ENCODE data around the gene MAPKAP1. TPM values are rescaled to one million over a fixed set of nuclear protein-coding genes. Genes with fewer than 3 reads are reported as not detected.
A peak's percentile ranks its signal among the peaks of the same experiment; 100 is the strongest.

The MAPKAP1 gene
- total and polyA plus RNA-seq, 8 donors: 49.5 to 89.5 (median 56.2) TPM

DNA sequence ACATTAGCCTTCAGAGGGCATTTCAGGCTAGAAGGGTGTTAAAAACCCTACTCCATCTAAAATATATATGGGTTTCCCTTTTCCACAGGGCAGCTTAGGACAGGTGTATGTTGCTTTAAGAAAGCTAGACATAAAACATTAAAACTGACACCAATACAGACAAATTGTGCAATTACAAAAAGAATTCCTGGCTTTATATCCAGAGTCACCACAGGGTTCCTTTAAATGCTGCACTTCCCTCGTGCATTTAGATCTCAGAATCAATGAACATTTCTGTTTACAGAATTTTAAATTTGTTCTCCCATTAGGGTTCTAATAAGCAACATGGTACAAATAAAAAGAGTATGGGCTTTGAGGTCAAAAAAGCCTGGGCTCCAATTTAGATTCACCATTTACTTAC is 170.2 kb downstream of the MAPKAP1 start:
- Histone ChIP-seq H3K9me3 (no peaks in the 10 kb centered on the region), H3K36me3 (peaks cover 0 to 17% of the 10 kb centered on the region in 2 donors), H3K4me1 (peaks cover 17 to 23% of the 10 kb centered on the region in 2 donors), H3K27ac (peak overlapping the region in 1 of 2 donors; percentile 78), H3K4me3 (no peak overlapping the region), H3K27me3 (no peaks in the 10 kb centered on the region)
- TF ChIP-seq, protein P1, sequence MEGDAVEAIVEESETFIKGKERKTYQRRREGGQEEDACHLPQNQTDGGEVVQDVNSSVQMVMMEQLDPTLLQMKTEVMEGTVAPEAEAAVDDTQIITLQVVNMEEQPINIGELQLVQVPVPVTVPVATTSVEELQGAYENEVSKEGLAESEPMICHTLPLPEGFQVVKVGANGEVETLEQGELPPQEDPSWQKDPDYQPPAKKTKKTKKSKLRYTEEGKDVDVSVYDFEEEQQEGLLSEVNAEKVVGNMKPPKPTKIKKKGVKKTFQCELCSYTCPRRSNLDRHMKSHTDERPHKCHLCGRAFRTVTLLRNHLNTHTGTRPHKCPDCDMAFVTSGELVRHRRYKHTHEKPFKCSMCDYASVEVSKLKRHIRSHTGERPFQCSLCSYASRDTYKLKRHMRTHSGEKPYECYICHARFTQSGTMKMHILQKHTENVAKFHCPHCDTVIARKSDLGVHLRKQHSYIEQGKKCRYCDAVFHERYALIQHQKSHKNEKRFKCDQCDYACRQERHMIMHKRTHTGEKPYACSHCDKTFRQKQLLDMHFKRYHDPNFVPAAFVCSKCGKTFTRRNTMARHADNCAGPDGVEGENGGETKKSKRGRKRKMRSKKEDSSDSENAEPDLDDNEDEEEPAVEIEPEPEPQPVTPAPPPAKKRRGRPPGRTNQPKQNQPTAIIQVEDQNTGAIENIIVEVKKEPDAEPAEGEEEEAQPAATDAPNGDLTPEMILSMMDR (IDR thresholded peaks at IDR 0.05): no peak
- DNase-seq (no peak), ATAC-seq (no peak)
- intact Hi-C loops (cut with DNase I): no loop called here

DNA sequence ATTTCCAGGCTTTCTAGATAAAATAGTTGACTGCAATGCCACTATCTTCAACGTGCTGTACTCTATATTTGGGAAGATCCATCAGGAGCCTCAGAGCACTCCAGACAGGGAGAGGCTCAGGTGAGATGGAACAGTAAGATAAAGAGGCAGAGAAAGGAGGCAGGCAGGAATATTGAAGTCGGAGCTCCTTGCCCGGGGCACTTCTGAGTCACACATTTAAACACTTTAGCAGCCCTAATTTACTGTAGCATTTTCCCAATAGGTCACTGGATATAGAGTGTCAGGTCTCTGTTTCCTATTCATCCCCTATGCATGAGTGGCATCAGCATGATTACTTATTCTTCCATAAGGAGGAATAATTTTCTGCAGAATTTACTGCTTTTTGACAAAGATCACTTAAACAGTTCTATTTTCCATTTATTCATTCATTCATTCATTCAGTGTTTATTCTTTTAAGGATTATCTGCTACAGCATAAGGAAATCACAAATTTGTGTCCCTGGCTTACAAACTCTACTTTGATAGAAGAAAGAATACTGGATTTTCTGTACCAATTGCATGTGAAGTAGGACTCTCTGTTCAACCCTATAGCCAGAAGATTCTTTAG is 170.7 kb downstream of the MAPKAP1 start:
- Histone ChIP-seq H3K9me3 (no peaks in the 10 kb centered on the region), H3K4me1 (peaks cover 17 to 23% of the 10 kb centered on the region in 2 donors), H3K27ac (no peak overlapping the region), H3K27me3 (no peaks in the 10 kb centered on the region), H3K36me3 (peaks cover 0 to 12% of the 10 kb centered on the region in 2 donors), H3K4me3 (no peak overlapping the region)
- DNase-seq (no peak), ATAC-seq (peak; percentile 44)
- TF ChIP-seq, protein P1 (IDR thresholded peaks at IDR 0.05): no peak
- intact Hi-C loops (cut with DNase I): no loop called here

DNA sequence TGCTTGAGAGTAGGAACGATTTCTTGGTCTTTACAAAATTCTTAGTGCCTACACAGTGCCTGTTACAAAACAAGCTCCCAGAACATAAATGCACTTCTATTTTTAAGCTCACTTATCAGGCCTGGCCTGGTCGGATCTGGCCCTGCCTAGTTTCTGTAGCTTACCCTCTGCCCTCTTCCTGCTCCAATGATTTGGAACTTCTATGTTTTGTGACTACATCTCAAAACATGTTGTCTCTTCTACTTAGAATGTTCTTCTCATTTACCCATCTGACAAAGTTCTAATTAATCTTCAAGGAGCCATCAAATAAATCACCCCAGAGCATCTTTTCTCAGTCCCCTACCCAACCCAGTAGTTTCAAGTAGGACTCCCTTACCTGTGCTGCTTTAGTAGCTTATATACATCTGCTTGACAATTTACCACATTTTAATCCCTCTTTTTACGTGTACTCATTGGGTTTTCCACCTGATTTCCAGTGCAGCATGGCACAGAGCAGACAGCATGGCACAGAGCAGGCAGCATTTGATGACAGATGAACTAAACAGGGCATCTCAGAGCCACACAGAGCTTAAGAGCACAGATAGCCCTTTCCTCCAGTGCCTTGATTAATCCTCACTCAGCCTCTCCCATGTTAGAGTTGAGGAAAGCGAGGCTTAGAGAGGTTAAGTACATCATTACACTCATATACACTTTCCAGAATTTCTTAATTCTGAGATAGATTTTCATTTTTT is 171.9 kb downstream of the MAPKAP1 start:
- TF ChIP-seq, protein P1 (IDR thresholded peaks at IDR 0.05): no peak
- intact Hi-C loops (cut with DNase I): no loop called here
- no peak overlapping the region for H3K4me3 ChIP-seq
- no peaks in the 10 kb centered on the region for H3K9me3 ChIP-seq
- peaks cover 17 to 26% of the 10 kb centered on the region in 2 donors for H3K4me1 ChIP-seq
- H3K27ac ChIP-seq: no peak overlapping the region
- H3K36me3 ChIP-seq: peaks cover 0 to under 1% of the 10 kb centered on the region in 2 donors
- no peak for ATAC-seq
- DNase-seq: no peak
- H3K27me3 ChIP-seq: no peaks in the 10 kb centered on the region

DNA sequence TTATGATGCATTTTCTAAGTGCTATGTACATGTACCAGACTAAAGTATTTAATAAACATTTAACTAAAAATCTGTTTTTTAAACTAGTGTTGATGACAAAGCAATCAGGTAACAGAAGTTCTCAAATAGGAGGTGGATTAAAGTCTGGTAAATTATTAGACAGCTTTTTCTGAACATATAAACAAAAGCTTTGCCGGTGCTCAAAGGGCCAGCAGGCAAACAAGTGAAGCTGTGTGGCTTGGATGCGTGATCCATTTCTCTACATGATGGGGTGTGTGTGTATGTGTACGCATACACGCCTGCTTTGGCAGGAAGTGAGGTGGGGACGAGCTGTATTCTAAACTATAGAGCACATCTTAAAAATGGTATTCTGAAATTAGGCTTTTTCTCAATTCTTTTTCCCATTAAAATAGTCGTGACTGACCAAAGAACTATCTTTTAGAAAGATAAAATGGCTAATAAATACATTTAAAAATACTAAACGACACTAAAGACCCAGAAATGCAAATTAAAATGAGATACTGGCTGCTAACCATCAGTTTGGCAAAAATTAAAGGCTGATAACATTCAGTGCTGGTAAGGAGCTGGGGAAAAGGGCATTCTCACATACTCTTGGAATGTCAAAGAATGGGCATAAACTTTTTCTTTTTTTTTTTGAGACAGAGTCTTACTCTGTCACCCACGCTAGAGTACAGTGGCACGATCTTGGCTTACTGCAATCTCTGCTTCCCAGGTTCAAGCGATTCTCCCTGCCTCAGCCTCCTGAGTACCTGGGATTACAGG is 174.0 kb downstream of the MAPKAP1 start:
- Histone ChIP-seq H3K9me3 (no peaks in the 10 kb centered on the region), H3K4me3 (no peak overlapping the region), H3K4me1 (peaks cover 17 to 27% of the 10 kb centered on the region in 2 donors), H3K27ac (no peak overlapping the region), H3K36me3 (no peaks in the 10 kb centered on the region), H3K27me3 (no peaks in the 10 kb centered on the region)
- no peak for DNase-seq
- TF ChIP-seq, protein P1 (IDR thresholded peaks at IDR 0.05): no peak
- no peak for ATAC-seq
- intact Hi-C loops (cut with DNase I): no loop called here

DNA sequence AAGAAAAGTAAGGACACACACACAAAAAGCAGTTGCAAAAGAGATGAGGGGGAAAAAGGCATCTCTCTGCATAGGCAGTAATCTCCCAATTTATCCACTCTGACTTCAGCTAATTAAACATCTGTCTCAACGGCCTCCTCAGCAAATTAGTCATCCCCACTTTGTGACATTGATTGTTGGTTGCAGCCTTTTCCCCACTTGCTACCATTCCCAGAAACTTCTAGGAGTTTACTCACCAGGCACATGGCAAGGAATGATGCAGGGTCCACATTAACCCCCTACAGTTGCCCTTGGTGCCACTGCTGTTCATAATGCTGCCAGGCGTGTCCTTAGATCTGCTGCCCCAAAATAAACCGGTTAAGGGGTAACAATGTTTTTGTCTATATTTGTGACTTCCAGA is 174.6 kb downstream of the MAPKAP1 start:
- TF ChIP-seq, protein P1 (IDR thresholded peaks at IDR 0.05): no peak
- Histone ChIP-seq H3K36me3 (no peaks in the 10 kb centered on the region), H3K4me1 (peaks cover 12 to 23% of the 10 kb centered on the region in 2 donors), H3K27ac (no peak overlapping the region), H3K4me3 (no peak overlapping the region), H3K27me3 (no peaks in the 10 kb centered on the region), H3K9me3 (no peaks in the 10 kb centered on the region)
- intact Hi-C loops (cut with DNase I): no loop called here
- DNase-seq: no peak
- ATAC-seq: no peak
